Esophagus muscularis mucosa (tissue), 3 donors: ENCODE measurements around the gene PKN1.

ENCODE experiments used
- POLR2AphosphoS5 ChIP-seq, 2 donors: sonication (generic); formaldehyde crosslinking; IDR thresholded peaks; one replicate each; pipeline ENCODE4 v1.6.1; 2017; ENCODE audit warnings: antibody characterized with exemption in 2 of 2
- TF ChIP-seq, protein P1 (sequence below), 3 experiments: fragments of 200-600 bp in 2 of 3; fragments of 450-650 bp in 1 of 3; sonication (generic) in 2 of 3; IDR thresholded peaks; one replicate each; pipeline ENCODE4 v1.5.1; 2017 to 2019; ENCODE audit warnings: antibody characterized with exemption in 3 of 3, mild to moderate bottlenecking in 2 of 3, moderate library complexity in 1 of 3

DNA sequence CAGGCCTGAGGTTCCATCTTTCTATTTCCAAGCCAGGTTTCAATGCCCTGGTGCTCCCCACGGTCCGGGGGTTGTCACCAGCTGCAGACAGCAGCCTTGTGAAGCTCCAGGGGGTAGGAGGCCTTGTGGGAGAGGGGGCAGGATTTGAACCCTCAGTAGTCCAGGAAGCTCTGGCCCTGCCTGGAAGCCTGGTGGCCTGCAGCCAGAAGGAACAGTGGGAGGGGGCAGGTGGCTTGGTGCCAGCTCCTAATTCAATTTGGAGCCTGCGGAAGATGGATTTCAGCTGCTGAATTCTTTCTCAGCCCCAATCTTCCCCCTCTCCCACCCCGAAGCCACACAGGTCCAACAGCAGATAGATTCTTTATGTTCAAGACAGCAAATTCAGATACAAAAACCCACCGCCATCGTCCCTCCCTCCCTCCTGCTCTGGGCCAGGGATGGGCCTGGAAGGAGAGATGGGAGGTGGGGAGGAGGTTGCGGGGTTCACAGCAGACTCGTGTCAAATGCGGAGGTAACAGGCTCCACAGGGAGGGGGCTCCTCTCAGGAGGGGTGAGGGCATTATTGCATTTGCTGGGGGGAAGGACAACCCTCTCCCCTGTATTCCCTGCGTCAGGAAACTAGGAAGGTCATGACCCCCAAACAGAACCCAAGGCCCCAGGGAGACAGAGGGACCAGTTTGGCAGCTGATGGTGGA lies 44.5 kb downstream of the PKN1 start:
- TF ChIP-seq, protein P1, sequence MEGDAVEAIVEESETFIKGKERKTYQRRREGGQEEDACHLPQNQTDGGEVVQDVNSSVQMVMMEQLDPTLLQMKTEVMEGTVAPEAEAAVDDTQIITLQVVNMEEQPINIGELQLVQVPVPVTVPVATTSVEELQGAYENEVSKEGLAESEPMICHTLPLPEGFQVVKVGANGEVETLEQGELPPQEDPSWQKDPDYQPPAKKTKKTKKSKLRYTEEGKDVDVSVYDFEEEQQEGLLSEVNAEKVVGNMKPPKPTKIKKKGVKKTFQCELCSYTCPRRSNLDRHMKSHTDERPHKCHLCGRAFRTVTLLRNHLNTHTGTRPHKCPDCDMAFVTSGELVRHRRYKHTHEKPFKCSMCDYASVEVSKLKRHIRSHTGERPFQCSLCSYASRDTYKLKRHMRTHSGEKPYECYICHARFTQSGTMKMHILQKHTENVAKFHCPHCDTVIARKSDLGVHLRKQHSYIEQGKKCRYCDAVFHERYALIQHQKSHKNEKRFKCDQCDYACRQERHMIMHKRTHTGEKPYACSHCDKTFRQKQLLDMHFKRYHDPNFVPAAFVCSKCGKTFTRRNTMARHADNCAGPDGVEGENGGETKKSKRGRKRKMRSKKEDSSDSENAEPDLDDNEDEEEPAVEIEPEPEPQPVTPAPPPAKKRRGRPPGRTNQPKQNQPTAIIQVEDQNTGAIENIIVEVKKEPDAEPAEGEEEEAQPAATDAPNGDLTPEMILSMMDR (IDR thresholded peaks at IDR 0.05): no peak
- TF ChIP-seq POLR2AphosphoS5 (IDR thresholded peaks at IDR 0.05): no peak
